WTC11 (cell line): ENCODE results near the gene WNT5A. TPM values are rescaled to one million over a fixed set of nuclear protein-coding genes. Genes with fewer than 3 reads are reported as not detected.

Experiments
- ATAC-seq: fragments of 200-7000 bp; cut with Tn5 transposase; 2 replicates; pipeline ENCODE4 v1.10.0; 2021; ENCODE audit warnings: mild to moderate bottlenecking, moderate library complexity
- CTCF ChIA-PET: fragments of 300-600 bp; sonication (Branson Sonifier 250); formaldehyde crosslinking; loops from one replicate; lab custom pipeline; 2021; ENCODE audit warnings: antibody characterized with exemption; lab: Charles Lee
- POLR2A ChIA-PET: fragments of 350-600 bp; sonication (Branson Sonifier 250); formaldehyde crosslinking; loops from one replicate; lab custom pipeline; 2021; ENCODE audit warnings: antibody characterized with exemption; lab: Charles Lee
- DNase-seq: peaks from one replicate; pipeline ENCODE4 v3.0.0; 2021; ENCODE audit warnings: low spot score
- H3K27ac Mint-ChIP-seq: 2 replicates; pipeline ENCODE4 v1.8.0; 2021; ENCODE audit warnings: mixed read lengths
- H3K27me3 Mint-ChIP-seq: 2 replicates; pipeline ENCODE4 v1.8.0; 2021; ENCODE audit warnings: low read depth, mild to moderate bottlenecking, moderate library complexity, mixed read lengths
- H3K36me3 Mint-ChIP-seq: 2 replicates; pipeline ENCODE4 v1.8.0; 2021; ENCODE audit warnings: mixed read lengths
- H3K4me1 Mint-ChIP-seq: 2 replicates; pipeline ENCODE4 v1.8.0; 2022; ENCODE audit warnings: mixed read lengths
- H3K4me3 Mint-ChIP-seq: 2 replicates; pipeline ENCODE4 v1.8.0; 2021; ENCODE audit warnings: mild to moderate bottlenecking, moderate library complexity, mixed read lengths
- H3K9me3 Mint-ChIP-seq: 2 replicates; pipeline ENCODE4 v1.8.0; 2021; ENCODE audit warnings: mixed read lengths
- ATF2 ChIP-seq: sonication (generic); formaldehyde crosslinking; IDR thresholded peaks from 2 replicates; pipeline ENCODE4 v1.8.1; 2022; ENCODE audit warnings: low read depth, missing genetic modification reagents, borderline replicate concordance
- CREB1 ChIP-seq: sonication (generic); formaldehyde crosslinking; IDR thresholded peaks from 2 replicates; pipeline ENCODE4 v1.8.0; 2023; ENCODE audit warnings: mild to moderate bottlenecking, missing genetic modification reagents
- ELF4 ChIP-seq: sonication (generic); formaldehyde crosslinking; IDR thresholded peaks from 2 replicates; pipeline ENCODE4 v1.8.1; 2022; ENCODE audit warnings: low read depth, mild to moderate bottlenecking, moderate library complexity, missing genetic modification reagents
- ETV6 ChIP-seq: sonication (generic); formaldehyde crosslinking; IDR thresholded peaks from 2 replicates; pipeline ENCODE4 v1.8.1; 2022; ENCODE audit warnings: mild to moderate bottlenecking, missing genetic modification reagents
- NFATC4 ChIP-seq: fragments of 250-450 bp; sonication (Bioruptor Pico); IDR thresholded peaks from 2 replicates; pipeline ENCODE4 v1.9.0; 2021; ENCODE audit warnings: mild to moderate bottlenecking
- NFE2L1 ChIP-seq: sonication (generic); formaldehyde crosslinking; IDR thresholded peaks from 2 replicates; pipeline ENCODE4 v1.8.1; 2023; ENCODE audit warnings: missing genetic modification reagents
- NR1H2 ChIP-seq: sonication (generic); formaldehyde crosslinking; IDR thresholded peaks from 2 replicates; pipeline ENCODE4 v1.9.0; 2021; ENCODE audit warnings: mild to moderate bottlenecking, moderate library complexity, missing genetic modification reagents
- NR3C1 ChIP-seq: sonication (generic); formaldehyde crosslinking; conservative IDR thresholded peaks from 2 replicates; pipeline ENCODE4 v1.8.1; 2023; ENCODE audit warnings: low read depth, mild to moderate bottlenecking, missing genetic modification reagents
- PRDM15 ChIP-seq: sonication (generic); formaldehyde crosslinking; IDR thresholded peaks from 2 replicates; pipeline ENCODE4 v1.8.0; 2022; ENCODE audit warnings: missing genetic modification reagents
- PREB ChIP-seq: sonication (generic); formaldehyde crosslinking; IDR thresholded peaks from 2 replicates; pipeline ENCODE4 v1.8.1; 2022; ENCODE audit warnings: mild to moderate bottlenecking, missing genetic modification reagents, moderate library complexity, borderline replicate concordance
- SMAD3 ChIP-seq: sonication (generic); formaldehyde crosslinking; IDR thresholded peaks from 2 replicates; pipeline ENCODE4 v1.8.0; 2022; ENCODE audit warnings: missing genetic modification reagents, mild to moderate bottlenecking, borderline replicate concordance
- SOX15 ChIP-seq: fragments of 250-450 bp; sonication (Bioruptor Pico); IDR thresholded peaks from 2 replicates; pipeline ENCODE4 v1.9.0; 2021; ENCODE audit warnings: mild to moderate bottlenecking
- TEAD4 ChIP-seq: sonication (generic); formaldehyde crosslinking; IDR thresholded peaks from 2 replicates; pipeline ENCODE4 v1.8.0; 2022; ENCODE audit warnings: mild to moderate bottlenecking, missing genetic modification reagents
- ZNF219 ChIP-seq: sonication (generic); formaldehyde crosslinking; IDR thresholded peaks from 2 replicates; pipeline ENCODE4 v1.8.0; 2023; ENCODE audit warnings: missing genetic modification reagents, mild to moderate bottlenecking, borderline replicate concordance
- ZNF263 ChIP-seq: sonication (generic); formaldehyde crosslinking; IDR thresholded peaks from 2 replicates; pipeline ENCODE4 v1.8.1; 2022; ENCODE audit warnings: low read depth, mild to moderate bottlenecking, moderate library complexity, missing genetic modification reagents
- ZNF317 ChIP-seq: sonication (generic); formaldehyde crosslinking; IDR thresholded peaks from 2 replicates; pipeline ENCODE4 v1.8.1; 2023; ENCODE audit warnings: low read depth, mild to moderate bottlenecking, moderate library complexity, missing genetic modification reagents, borderline replicate concordance
- ZNF671 ChIP-seq: fragments of 250-450 bp; sonication (Bioruptor Pico); IDR thresholded peaks from 2 replicates; pipeline ENCODE4 v1.8.0; 2021; ENCODE audit warnings: mild to moderate bottlenecking
- total RNA-seq: library from RNA; stranded (reverse); gene quantifications from 3 replicates; pipeline ENCODE4 v1.2.3, GENCODE V29; 2021
- TF ChIP-seq, protein P1 (sequence below): fragments of 250-450 bp; sonication (Bioruptor Pico); IDR thresholded peaks from 2 replicates; pipeline ENCODE4 v2.1.2; 2022; ENCODE audit warnings: mild to moderate bottlenecking, moderate library complexity
- TF ChIP-seq, protein P2 (sequence below): sonication (generic); formaldehyde crosslinking; IDR thresholded peaks from 2 replicates; pipeline ENCODE4 v1.8.0; 2023; ENCODE audit warnings: mild to moderate bottlenecking, missing genetic modification reagents
- TF ChIP-seq, protein P3 (sequence below): sonication (generic); formaldehyde crosslinking; IDR thresholded peaks from 2 replicates; pipeline ENCODE4 v1.8.1; 2023; ENCODE audit warnings: mild to moderate bottlenecking, missing genetic modification reagents, moderate library complexity
- TF ChIP-seq, protein P4 (sequence below): sonication (generic); formaldehyde crosslinking; conservative IDR thresholded peaks from 2 replicates; pipeline ENCODE4 v1.8.1; 2022; ENCODE audit warnings: mild to moderate bottlenecking, missing genetic modification reagents

WNT5A gene
- total RNA-seq, 1 experiment from 2014 or later, result 10.6 TPM

DNA sequence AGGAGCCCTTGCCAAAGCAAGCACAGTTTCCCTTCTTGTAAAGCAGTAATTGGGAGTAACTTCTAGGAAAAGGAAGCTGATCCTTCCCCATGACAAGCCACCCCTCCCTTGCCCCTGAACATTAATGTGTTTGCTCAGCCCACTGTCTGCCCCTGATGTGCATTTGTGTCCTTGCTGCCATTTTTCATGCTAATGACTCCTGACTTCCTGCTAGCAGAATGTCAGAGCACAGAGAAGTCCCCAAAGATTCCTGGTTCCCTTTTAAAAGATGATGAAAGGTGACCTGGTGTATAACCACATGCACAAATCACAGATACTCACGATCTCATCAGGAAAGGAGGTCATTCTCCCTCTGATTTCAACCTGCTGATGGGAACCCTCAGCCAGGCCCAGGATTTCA lies 44.2 kb upstream of the WNT5A start (continued):
- TF ChIP-seq, protein P1, sequence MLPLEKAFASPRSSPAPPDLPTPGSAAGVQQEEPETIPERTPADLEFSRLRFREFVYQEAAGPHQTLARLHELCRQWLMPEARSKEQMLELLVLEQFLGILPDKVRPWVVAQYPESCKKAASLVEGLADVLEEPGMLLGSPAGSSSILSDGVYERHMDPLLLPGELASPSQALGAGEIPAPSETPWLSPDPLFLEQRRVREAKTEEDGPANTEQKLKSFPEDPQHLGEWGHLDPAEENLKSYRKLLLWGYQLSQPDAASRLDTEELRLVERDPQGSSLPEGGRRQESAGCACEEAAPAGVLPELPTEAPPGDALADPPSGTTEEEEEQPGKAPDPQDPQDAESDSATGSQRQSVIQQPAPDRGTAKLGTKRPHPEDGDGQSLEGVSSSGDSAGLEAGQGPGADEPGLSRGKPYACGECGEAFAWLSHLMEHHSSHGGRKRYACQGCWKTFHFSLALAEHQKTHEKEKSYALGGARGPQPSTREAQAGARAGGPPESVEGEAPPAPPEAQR (CRISPR knock-in tag), result no peak
- TF ChIP-seq, protein P2, sequence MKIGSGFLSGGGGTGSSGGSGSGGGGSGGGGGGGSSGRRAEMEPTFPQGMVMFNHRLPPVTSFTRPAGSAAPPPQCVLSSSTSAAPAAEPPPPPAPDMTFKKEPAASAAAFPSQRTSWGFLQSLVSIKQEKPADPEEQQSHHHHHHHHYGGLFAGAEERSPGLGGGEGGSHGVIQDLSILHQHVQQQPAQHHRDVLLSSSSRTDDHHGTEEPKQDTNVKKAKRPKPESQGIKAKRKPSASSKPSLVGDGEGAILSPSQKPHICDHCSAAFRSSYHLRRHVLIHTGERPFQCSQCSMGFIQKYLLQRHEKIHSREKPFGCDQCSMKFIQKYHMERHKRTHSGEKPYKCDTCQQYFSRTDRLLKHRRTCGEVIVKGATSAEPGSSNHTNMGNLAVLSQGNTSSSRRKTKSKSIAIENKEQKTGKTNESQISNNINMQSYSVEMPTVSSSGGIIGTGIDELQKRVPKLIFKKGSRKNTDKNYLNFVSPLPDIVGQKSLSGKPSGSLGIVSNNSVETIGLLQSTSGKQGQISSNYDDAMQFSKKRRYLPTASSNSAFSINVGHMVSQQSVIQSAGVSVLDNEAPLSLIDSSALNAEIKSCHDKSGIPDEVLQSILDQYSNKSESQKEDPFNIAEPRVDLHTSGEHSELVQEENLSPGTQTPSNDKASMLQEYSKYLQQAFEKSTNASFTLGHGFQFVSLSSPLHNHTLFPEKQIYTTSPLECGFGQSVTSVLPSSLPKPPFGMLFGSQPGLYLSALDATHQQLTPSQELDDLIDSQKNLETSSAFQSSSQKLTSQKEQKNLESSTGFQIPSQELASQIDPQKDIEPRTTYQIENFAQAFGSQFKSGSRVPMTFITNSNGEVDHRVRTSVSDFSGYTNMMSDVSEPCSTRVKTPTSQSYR (CRISPR knock-in tag), result no peak
- TF ChIP-seq, protein P3, sequence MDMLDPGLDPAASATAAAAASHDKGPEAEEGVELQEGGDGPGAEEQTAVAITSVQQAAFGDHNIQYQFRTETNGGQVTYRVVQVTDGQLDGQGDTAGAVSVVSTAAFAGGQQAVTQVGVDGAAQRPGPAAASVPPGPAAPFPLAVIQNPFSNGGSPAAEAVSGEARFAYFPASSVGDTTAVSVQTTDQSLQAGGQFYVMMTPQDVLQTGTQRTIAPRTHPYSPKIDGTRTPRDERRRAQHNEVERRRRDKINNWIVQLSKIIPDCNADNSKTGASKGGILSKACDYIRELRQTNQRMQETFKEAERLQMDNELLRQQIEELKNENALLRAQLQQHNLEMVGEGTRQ, result no peak
- TF ChIP-seq, protein P4, sequence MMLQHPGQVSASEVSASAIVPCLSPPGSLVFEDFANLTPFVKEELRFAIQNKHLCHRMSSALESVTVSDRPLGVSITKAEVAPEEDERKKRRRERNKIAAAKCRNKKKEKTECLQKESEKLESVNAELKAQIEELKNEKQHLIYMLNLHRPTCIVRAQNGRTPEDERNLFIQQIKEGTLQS (CRISPR knock-in tag), result no peak
- TF ChIP-seq ETV6 (CRISPR knock-in tag), result no peak
- TF ChIP-seq NR3C1, result no peak

DNA sequence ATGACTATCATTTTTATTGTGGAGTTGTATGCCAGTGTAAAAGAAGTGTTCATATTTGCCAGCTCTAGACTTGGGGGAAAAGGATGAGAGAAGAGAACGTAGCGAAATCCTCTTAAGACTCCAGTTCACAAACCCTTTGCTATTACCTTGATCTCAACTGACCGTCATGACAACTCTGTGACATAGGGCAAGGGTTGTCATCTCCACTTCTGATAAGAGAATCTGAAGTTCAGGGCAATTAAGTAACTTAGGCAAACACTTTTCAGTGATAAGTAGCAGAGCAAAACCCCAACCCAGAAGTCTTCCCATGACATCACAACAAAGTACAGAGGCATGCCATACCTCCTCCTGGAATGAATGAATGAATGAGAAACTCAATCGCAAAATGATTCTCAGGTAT lies 40.3 kb upstream of the WNT5A start:
- POLR2A ChIA-PET, result no interaction called here
- TF ChIP-seq ZNF263 (CRISPR knock-in tag) (no peak), ZNF219 (CRISPR knock-in tag) (no peak), TEAD4 (CRISPR knock-in tag) (no peak), SMAD3 (CRISPR knock-in tag) (no peak), ELF4 (CRISPR knock-in tag) (no peak), ZNF317 (CRISPR knock-in tag) (no peak), PREB (no peak), NR1H2 (CRISPR knock-in tag) (no peak), ATF2 (CRISPR knock-in tag) (no peak), NR3C1 (no peak), PRDM15 (CRISPR knock-in tag) (no peak), ZNF671 (CRISPR knock-in tag) (no peak), SOX15 (no peak), NFATC4 (CRISPR knock-in tag) (no peak), CREB1 (CRISPR knock-in tag) (no peak), NFE2L1 (CRISPR knock-in tag) (no peak)
- TF ChIP-seq, protein P1 (CRISPR knock-in tag), result no peak

More for the DNA sequence above, 40.3 kb upstream of the WNT5A start:
- Mint-ChIP-seq H3K9me3 (no peaks in the 10 kb centered on the region), H3K27ac (no peak overlapping the region), H3K36me3 (no peaks in the 10 kb centered on the region), H3K27me3 (no peaks in the 10 kb centered on the region; the same call in 1 of the 2 replicates), H3K4me3 (no peak overlapping the region), H3K4me1 (peaks cover 25% of the 10 kb centered on the region)
- DNase-seq (no peak), ATAC-seq (no peak)
- CTCF ChIA-PET, result no interaction called here
